Lower leg skin (tissue), 4 donors: Measurements from ENCODE around the gene EPB41L4B. TPM values are rescaled to one million over a fixed set of nuclear protein-coding genes. Genes with fewer than 3 reads are reported as not detected.
"Not testable (repeated sequence)": the region's sequence is repeated elsewhere in the genome, so short reads cannot be mapped to it uniquely, and the experiment has no call there.

ENCODE experiments used
- DNase-seq, 2 donors: peaks; one replicate each; pipeline ENCODE4 v3.0.0-alpha.2; 2019; ENCODE audit warnings: low spot score in 2 of 2
- H3K4me3 ChIP-seq: fragments of 200-600 bp; sonication (generic); 2 replicates; pipeline ENCODE4 v1.5.1; 2017; ENCODE audit warnings: mild to moderate bottlenecking, low read depth; ENCODE audit not compliant: poor library complexity, severe bottlenecking
- POLR2A ChIP-seq, 2 donors: fragments of 450-650 bp; IDR thresholded peaks; one replicate each; pipeline ENCODE4 v1.6.1; 2016 to 2017; ENCODE audit warnings: antibody characterized with exemption in 2 of 2, mild to moderate bottlenecking in 1 of 2, moderate library complexity in 1 of 2
- WGBS, 2 donors: methylation state at CpG; one replicate each; pipeline ENCODE4 v1.1.5; 2018; 5-methylcytosine and 5-hydroxymethylcytosine counted together
- intact Hi-C: fragments of 100-400 bp; cut with DNase I; formaldehyde crosslinking; loops from one replicate; pipeline ENCODE4 v1.15.0; 2023; ENCODE audit warnings: low total_unique reads
- total RNA-seq, 4 donors: library from RNA; depleted of rRNA; stranded (reverse); fragments of >200 nt; gene quantifications; one replicate each; pipeline ENCODE4 v1.1.0, GENCODE V29; 2016
- TF ChIP-seq, protein P1 (sequence below), 3 donors: fragments of 450-650 bp; IDR thresholded peaks; one replicate each; pipeline ENCODE4 v1.5.1; 2016; ENCODE audit warnings: antibody characterized with exemption in 3 of 3, mild to moderate bottlenecking in 3 of 3, moderate library complexity in 2 of 3

The EPB41L4B gene
- total RNA-seq, 4 donors from 2014 or later, result 15.4 to 31.6 (median 21.6) TPM

DNA sequence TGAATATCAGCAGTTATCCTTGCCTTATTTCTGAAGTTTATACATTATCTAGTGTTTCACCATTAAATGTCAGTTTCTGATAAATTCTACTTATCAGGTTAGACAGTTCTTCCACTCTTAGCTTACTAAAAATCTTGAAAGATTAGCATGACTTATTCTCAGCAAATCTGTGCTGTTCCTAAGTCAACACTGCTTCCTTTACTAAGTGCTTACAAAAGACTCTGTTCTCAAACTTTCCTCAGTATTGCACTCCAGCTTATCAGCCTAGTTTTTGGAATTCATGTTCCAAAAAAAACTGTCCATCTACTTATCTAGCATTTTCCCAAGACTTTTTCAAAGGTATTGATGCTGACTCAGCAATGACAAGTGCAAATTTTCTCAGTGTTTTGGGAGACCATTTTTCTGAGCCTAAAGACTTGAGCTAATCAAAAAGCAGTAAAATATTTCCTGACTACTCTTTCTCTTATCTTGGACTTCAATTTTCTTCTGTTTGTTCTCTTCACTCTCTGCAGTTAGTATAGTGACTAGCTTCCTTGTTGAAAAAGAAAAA is 92.7 kb downstream of the EPB41L4B start:
- no peak for DNase-seq
- intact Hi-C loops, result no loop called here
- no peak for TF ChIP-seq POLR2A (IDR thresholded peaks at IDR 0.05)
- TF ChIP-seq, protein P1, sequence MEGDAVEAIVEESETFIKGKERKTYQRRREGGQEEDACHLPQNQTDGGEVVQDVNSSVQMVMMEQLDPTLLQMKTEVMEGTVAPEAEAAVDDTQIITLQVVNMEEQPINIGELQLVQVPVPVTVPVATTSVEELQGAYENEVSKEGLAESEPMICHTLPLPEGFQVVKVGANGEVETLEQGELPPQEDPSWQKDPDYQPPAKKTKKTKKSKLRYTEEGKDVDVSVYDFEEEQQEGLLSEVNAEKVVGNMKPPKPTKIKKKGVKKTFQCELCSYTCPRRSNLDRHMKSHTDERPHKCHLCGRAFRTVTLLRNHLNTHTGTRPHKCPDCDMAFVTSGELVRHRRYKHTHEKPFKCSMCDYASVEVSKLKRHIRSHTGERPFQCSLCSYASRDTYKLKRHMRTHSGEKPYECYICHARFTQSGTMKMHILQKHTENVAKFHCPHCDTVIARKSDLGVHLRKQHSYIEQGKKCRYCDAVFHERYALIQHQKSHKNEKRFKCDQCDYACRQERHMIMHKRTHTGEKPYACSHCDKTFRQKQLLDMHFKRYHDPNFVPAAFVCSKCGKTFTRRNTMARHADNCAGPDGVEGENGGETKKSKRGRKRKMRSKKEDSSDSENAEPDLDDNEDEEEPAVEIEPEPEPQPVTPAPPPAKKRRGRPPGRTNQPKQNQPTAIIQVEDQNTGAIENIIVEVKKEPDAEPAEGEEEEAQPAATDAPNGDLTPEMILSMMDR (IDR thresholded peaks at IDR 0.05), result no peak
- no peak overlapping the region for H3K4me3 ChIP-seq

GRCh38 chr9:109225629-109226028 is 95.2 kb downstream of the EPB41L4B start:
- intact Hi-C loops, result no loop called here
- 58 to 64% methylated on average over 2 of the region's 2 CpGs for WGBS, 2 donors
- DNase-seq, result no peak
- no peak overlapping the region for H3K4me3 ChIP-seq
- TF ChIP-seq, protein P1 (IDR thresholded peaks at IDR 0.05), result no peak
- TF ChIP-seq POLR2A (IDR thresholded peaks at IDR 0.05), result no peak

DNA sequence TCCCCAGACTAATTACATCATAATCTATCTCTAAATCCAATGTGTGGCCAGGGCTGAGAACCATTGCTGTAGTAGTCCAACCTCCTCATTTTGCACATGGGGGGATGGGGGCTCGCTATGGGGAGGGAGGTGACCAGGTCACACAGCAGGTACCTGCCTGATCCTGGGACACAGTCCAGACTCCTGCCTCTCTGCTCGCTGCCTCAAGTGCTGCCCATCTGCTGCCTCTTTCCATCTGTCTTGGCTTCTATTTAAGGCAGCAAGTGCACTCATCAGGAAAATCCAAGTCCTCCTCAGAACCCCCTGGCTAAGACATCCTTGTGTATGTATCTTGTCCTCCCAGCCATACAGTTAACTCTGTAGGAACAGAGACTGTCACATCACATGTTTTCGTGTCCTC is 96.1 kb downstream of the EPB41L4B start:
- DNase-seq, result no peak

DNA sequence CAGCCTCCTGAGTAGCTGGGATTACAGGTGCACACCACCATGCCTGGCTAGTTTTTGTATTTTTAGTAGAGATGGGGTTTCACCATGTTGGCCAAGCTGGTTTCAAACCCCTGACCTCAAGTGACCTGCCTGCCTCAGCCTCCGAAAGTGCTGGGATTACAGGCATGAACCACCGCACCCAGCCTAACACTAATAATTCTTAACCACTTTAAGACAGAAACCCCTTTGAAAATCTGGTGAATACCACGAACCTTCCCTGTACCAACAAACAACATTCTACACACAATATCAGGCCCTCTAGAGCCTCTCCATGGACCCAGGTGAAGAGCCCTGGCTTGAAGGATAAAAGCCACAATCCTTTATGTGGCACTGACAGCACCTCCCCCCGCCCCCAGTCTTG is 102.6 kb downstream of the EPB41L4B start:
- H3K4me3 ChIP-seq, intact Hi-C loops, DNase-seq: not testable (repeated sequence)
- WGBS, 2 donors, result 84 to 85% methylated on average over 4 of the region's 4 CpGs

More for the DNA sequence above, 96.1 kb downstream of the EPB41L4B start:
- no peak overlapping the region for H3K4me3 ChIP-seq
- 78 to 79% methylated on average over 3 of the region's 3 CpGs for WGBS, 2 donors
- intact Hi-C loops, result no loop called here
- TF ChIP-seq, protein P1 (IDR thresholded peaks at IDR 0.05), result no peak
- TF ChIP-seq POLR2A (IDR thresholded peaks at IDR 0.05), result no peak

DNA sequence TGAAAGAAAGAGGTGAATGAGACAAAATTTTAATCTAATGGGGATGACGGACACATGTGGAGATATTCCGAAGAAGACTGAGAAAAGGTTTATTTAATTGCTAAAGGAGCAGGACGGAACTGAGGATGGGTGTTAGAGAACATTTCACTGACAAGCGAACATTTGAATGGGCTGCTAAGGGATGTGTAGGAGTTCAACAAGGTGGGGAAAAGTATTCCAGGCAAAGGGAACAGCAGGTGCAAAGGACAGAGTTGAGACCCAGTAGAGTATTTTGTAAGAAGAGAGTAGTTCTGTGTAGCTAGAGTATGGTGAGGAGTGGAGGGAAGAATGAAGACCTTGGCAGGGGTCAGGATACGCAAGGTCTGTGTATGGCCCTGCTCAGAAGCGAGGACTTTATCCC is 106.4 kb downstream of the EPB41L4B start:
- peak in 1 of 2 donors; percentile 37 for DNase-seq
- intact Hi-C loops, result no loop called here
- H3K4me3 ChIP-seq, result no peak overlapping the region
- no peak for TF ChIP-seq POLR2A (IDR thresholded peaks at IDR 0.05)
- TF ChIP-seq, protein P1 (IDR thresholded peaks at IDR 0.05), result no peak
- WGBS, 2 donors, result 94 to 96% methylated on average over 6 of the region's 6 CpGs

DNA sequence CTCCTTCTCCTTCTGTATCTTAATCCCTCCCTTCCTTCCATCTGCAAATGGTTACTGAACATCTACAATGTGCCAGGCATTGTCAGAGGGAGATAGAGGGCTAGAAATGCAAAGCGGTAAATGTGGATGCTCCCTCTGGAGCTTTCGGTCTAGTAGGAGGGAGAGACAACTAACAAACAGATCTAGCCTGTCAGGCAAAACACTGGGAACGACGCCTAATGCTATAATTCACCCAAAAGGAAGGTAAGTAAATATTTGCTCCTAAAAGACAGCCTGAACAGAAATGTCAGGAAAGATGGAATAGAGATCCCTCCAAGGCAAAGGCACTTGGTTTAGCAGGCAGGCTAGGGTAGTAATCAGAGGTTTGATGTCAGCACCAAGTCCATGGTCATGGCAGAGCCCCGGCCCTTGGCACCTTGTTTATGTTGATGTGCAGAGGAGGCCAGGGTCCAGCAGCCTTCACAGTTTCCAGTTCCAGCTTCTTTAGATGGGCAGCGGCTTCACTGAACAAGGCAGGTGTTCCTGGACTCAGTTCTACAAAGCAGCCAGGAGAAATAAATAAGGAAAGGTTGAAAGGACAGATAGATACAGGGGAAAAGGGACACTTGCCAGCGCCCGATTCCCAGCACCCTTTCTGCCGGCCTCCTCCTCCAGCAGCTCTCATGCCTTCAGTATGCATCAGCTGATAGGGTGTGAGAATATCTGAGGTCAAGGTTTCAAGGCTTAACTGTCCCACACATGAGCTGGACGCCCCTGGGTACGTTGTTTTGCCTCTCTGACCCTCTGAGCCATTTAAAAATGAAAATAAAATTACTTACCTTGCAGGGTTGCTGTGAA is 107.4 kb downstream of the EPB41L4B start:
- intact Hi-C loops, result no loop called here
- no peak overlapping the region for H3K4me3 ChIP-seq
- WGBS, 2 donors, result 70 to 74% methylated on average over 11 of the region's 11 CpGs
- DNase-seq, result peak in 1 of 2 donors; percentile 56
- no peak for TF ChIP-seq POLR2A (IDR thresholded peaks at IDR 0.05)
- TF ChIP-seq, protein P1 (IDR thresholded peaks at IDR 0.05), result no peak
